GM23338 (cell line): Measurements from ENCODE around the gene DDX53. TPM values are rescaled to one million over a fixed set of nuclear protein-coding genes. Genes with fewer than 3 reads are reported as not detected.

Source experiments
- ATAC-seq: fragments of 200-7000 bp; cut with Tn5 transposase; 3 replicates; pipeline ENCODE4 v1.9.1; 2020
- DNase-seq: peaks from one replicate; pipeline ENCODE4 v3.0.0-alpha.2; 2015; ENCODE audit warnings: low spot score
- H2AFZ ChIP-seq: fragments of 200-600 bp; sonication (generic); 2 replicates; pipeline ENCODE4 v1.8.0; 2016; ENCODE audit warnings: antibody characterized with exemption, mild to moderate bottlenecking, moderate library complexity
- H3F3A ChIP-seq: fragments of 200-600 bp; sonication (generic); replicated peaks from 2 replicates; pipeline ENCODE4 v1.8.0; 2017; ENCODE audit warnings: antibody characterized with exemption, mixed run types, low read depth
- H3K27ac ChIP-seq: fragments of 200-600 bp; sonication (generic); 2 replicates; pipeline ENCODE4 v1.6.1; 2016; ENCODE audit warnings: low read depth
- H3K27me3 ChIP-seq: fragments of 200-600 bp; sonication (generic); 2 replicates; pipeline ENCODE4 v1.8.0; 2016; ENCODE audit warnings: mild to moderate bottlenecking, mixed run types, moderate library complexity; ENCODE audit not compliant: insufficient read depth
- H3K36me3 ChIP-seq: fragments of 200-600 bp; sonication (generic); 2 replicates; pipeline ENCODE4 v1.8.0; 2016; ENCODE audit warnings: mild to moderate bottlenecking; ENCODE audit not compliant: insufficient read depth
- H3K4me1 ChIP-seq: fragments of 200-600 bp; sonication (generic); 2 replicates; pipeline ENCODE4 v1.8.0; 2016; ENCODE audit warnings: mild to moderate bottlenecking, moderate library complexity; ENCODE audit not compliant: insufficient read depth
- H3K4me2 ChIP-seq: fragments of 200-600 bp; sonication (generic); 2 replicates; pipeline ENCODE4 v1.7.1; 2017; ENCODE audit warnings: mixed run types
- H3K4me3 ChIP-seq: fragments of 200-600 bp; sonication (generic); 2 replicates; pipeline ENCODE4 v1.6.1; 2016; ENCODE audit warnings: mixed run types
- H3K79me2 ChIP-seq: fragments of 200-600 bp; sonication (generic); replicated peaks from 2 replicates; pipeline ENCODE4 v1.8.0; 2017; ENCODE audit warnings: mild to moderate bottlenecking; ENCODE audit not compliant: insufficient read depth
- H3K9me2 ChIP-seq: fragments of 200-600 bp; sonication (generic); 2 replicates; pipeline ENCODE4 v1.8.0; 2017; ENCODE audit not compliant: insufficient read depth
- H4K20me1 ChIP-seq: fragments of 200-600 bp; sonication (generic); replicated peaks from 2 replicates; pipeline ENCODE4 v1.8.0; 2017; ENCODE audit warnings: mild to moderate bottlenecking; ENCODE audit not compliant: insufficient read depth
- H3K27ac Mint-ChIP-seq: 2 replicates; pipeline ENCODE4 v1.8.0; 2020; ENCODE audit warnings: inconsistent platforms, mild to moderate bottlenecking, moderate library complexity, mixed read lengths
- H3K27me3 Mint-ChIP-seq: 3 replicates; pipeline ENCODE4 v1.8.0; 2022; ENCODE audit warnings: low read depth, mild to moderate bottlenecking, moderate library complexity, mixed read lengths, inconsistent platforms; ENCODE audit not compliant: insufficient read depth, poor library complexity
- H3K36me3 Mint-ChIP-seq: 3 replicates; pipeline ENCODE4 v1.8.0; 2021; ENCODE audit warnings: low read depth, mild to moderate bottlenecking, inconsistent platforms, moderate library complexity, mixed read lengths
- H3K4me1 Mint-ChIP-seq: 3 replicates; pipeline ENCODE4 v1.8.0; 2020; ENCODE audit warnings: mild to moderate bottlenecking, inconsistent platforms, mixed read lengths
- H3K4me3 Mint-ChIP-seq: 3 replicates; pipeline ENCODE4 v1.8.0; 2021; ENCODE audit warnings: moderate library complexity, mild to moderate bottlenecking, inconsistent platforms, mixed read lengths
- H3K9me3 Mint-ChIP-seq: 3 replicates; pipeline ENCODE4 v1.8.0; 2020; ENCODE audit warnings: moderate library complexity, mild to moderate bottlenecking, inconsistent platforms, mixed read lengths
- EZH2phosphoT487 ChIP-seq: fragments of 200-600 bp; sonication (generic); IDR thresholded peaks from one replicate; pipeline ENCODE4 v1.8.1; 2018; ENCODE audit warnings: antibody characterized with exemption; ENCODE audit not compliant: unreplicated experiment
- JUNB ChIP-seq: IDR thresholded peaks from one replicate; pipeline ENCODE4 v1.6.1; 2016; ENCODE audit warnings: antibody characterized with exemption; ENCODE audit not compliant: unreplicated experiment
- NANOG ChIP-seq: IDR thresholded peaks from 2 replicates; pipeline ENCODE4 v1.6.1; 2016; ENCODE audit warnings: antibody characterized with exemption, borderline replicate concordance
- STAT1 ChIP-seq: IDR thresholded peaks from one replicate; pipeline ENCODE4 v1.6.1; 2016; ENCODE audit warnings: antibody characterized with exemption; ENCODE audit not compliant: unreplicated experiment
- ZNF331 ChIP-seq: fragments of 250-450 bp; sonication (Bioruptor Pico); IDR thresholded peaks from 2 replicates; pipeline ENCODE4 v1.5.0; 2020; ENCODE audit warnings: low read depth, mild to moderate bottlenecking, moderate library complexity
- polyA plus RNA-seq: library from polyadenylated mRNA; unstranded; fragments of >200 nt; fragmentation: Nextera tagmentation; extraction: Ambion mirVana; gene quantifications from 2 replicates; pipeline ENCODE4 v1.2.1, GENCODE V29; 2016
- total RNA-seq: library from RNA; depleted of rRNA; stranded (reverse); fragments of >200 nt; shearing (Covaris generic); gene quantifications from 2 replicates; pipeline ENCODE4 v1.2.3, GENCODE V29; 2014
- TF ChIP-seq, protein P1 (sequence below): fragments of 250-450 bp; sonication (Bioruptor Pico); IDR thresholded peaks from 2 replicates; pipeline ENCODE4 v1.5.0; 2020; ENCODE audit warnings: mild to moderate bottlenecking, moderate library complexity
- TF ChIP-seq, protein P2 (sequence below): IDR thresholded peaks from 2 replicates; pipeline ENCODE4 v1.6.1; 2016; ENCODE audit warnings: antibody characterized with exemption
- TF ChIP-seq, protein P3 (sequence below): IDR thresholded peaks from one replicate; pipeline ENCODE4 v1.6.1; 2018; ENCODE audit warnings: antibody characterized with exemption; ENCODE audit not compliant: unreplicated experiment
- TF ChIP-seq, protein P4 (sequence below), 2 experiments: fragments of 200-600 bp in 1 of 2; sonication (generic) in 1 of 2; conservative IDR thresholded peaks; 2 replicates each; pipeline versions ENCODE4 v1.5.1 to v1.6.1; 2016 to 2017; ENCODE audit warnings: antibody characterized with exemption in 2 of 2, low read depth in 2 of 2, mild to moderate bottlenecking in 2 of 2, moderate library complexity in 1 of 2

Gene DDX53
- total and polyA plus RNA-seq, 2 experiments from 2014 or later, result 0.05 TPM; not detected in 1

DNA sequence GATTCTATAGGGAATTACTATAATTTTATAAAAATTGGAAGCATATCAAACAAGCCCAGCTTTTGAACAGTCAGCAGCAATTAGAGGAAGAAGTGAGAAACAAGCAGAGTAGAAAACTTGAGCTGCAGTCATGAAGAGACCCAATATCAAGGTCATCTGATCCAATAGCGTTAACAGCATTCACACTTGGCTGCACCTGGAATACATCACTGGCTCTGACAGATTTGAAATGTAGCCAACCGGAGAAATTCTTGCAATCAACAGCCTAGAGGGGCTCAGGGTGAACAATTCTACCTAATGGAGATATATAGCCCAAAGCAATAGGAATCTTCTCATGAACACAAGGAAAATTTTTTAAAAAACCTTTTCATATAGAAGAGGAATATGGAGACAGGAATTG lies 13.6 kb downstream of the DDX53 start (continued):
- TF ChIP-seq, protein P1, sequence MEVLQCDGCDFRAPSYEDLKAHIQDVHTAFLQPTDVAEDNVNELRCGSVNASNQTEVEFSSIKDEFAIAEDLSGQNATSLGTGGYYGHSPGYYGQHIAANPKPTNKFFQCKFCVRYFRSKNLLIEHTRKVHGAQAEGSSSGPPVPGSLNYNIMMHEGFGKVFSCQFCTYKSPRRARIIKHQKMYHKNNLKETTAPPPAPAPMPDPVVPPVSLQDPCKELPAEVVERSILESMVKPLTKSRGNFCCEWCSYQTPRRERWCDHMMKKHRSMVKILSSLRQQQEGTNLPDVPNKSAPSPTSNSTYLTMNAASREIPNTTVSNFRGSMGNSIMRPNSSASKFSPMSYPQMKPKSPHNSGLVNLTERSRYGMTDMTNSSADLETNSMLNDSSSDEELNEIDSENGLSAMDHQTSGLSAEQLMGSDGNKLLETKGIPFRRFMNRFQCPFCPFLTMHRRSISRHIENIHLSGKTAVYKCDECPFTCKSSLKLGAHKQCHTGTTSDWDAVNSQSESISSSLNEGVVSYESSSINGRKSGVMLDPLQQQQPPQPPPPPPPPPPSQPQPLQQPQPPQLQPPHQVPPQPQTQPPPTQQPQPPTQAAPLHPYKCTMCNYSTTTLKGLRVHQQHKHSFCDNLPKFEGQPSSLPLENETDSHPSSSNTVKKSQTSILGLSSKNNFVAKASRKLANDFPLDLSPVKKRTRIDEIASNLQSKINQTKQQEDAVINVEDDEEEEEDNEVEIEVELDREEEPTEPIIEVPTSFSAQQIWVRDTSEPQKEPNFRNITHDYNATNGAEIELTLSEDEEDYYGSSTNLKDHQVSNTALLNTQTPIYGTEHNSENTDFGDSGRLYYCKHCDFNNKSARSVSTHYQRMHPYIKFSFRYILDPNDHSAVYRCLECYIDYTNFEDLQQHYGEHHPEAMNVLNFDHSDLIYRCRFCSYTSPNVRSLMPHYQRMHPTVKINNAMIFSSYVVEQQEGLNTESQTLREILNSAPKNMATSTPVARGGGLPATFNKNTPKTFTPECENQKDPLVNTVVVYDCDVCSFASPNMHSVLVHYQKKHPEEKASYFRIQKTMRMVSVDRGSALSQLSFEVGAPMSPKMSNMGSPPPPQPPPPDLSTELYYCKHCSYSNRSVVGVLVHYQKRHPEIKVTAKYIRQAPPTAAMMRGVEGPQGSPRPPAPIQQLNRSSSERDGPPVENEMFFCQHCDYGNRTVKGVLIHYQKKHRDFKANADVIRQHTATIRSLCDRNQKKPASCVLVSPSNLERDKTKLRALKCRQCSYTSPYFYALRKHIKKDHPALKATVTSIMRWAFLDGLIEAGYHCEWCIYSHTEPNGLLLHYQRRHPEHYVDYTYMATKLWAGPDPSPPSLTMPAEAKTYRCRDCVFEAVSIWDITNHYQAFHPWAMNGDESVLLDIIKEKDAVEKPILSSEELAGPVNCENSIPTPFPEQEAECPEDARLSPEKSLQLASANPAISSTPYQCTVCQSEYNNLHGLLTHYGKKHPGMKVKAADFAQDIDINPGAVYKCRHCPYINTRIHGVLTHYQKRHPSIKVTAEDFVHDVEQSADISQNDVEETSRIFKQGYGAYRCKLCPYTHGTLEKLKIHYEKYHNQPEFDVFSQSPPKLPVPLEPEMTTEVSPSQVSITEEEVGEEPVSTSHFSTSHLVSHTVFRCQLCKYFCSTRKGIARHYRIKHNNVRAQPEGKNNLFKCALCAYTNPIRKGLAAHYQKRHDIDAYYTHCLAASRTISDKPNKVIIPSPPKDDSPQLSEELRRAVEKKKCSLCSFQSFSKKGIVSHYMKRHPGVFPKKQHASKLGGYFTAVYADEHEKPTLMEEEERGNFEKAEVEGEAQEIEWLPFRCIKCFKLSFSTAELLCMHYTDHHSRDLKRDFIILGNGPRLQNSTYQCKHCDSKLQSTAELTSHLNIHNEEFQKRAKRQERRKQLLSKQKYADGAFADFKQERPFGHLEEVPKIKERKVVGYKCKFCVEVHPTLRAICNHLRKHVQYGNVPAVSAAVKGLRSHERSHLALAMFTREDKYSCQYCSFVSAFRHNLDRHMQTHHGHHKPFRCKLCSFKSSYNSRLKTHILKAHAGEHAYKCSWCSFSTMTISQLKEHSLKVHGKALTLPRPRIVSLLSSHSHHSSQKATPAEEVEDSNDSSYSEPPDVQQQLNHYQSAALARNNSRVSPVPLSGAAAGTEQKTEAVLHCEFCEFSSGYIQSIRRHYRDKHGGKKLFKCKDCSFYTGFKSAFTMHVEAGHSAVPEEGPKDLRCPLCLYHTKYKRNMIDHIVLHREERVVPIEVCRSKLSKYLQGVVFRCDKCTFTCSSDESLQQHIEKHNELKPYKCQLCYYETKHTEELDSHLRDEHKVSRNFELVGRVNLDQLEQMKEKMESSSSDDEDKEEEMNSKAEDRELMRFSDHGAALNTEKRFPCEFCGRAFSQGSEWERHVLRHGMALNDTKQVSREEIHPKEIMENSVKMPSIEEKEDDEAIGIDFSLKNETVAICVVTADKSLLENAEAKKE (CRISPR knock-in tag), result no peak
- no peak for TF ChIP-seq ZNF331
- TF ChIP-seq NANOG, result no peak
- TF ChIP-seq, protein P2, sequence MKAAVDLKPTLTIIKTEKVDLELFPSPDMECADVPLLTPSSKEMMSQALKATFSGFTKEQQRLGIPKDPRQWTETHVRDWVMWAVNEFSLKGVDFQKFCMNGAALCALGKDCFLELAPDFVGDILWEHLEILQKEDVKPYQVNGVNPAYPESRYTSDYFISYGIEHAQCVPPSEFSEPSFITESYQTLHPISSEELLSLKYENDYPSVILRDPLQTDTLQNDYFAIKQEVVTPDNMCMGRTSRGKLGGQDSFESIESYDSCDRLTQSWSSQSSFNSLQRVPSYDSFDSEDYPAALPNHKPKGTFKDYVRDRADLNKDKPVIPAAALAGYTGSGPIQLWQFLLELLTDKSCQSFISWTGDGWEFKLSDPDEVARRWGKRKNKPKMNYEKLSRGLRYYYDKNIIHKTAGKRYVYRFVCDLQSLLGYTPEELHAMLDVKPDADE, result no peak
- no peak for TF ChIP-seq STAT1

DNA sequence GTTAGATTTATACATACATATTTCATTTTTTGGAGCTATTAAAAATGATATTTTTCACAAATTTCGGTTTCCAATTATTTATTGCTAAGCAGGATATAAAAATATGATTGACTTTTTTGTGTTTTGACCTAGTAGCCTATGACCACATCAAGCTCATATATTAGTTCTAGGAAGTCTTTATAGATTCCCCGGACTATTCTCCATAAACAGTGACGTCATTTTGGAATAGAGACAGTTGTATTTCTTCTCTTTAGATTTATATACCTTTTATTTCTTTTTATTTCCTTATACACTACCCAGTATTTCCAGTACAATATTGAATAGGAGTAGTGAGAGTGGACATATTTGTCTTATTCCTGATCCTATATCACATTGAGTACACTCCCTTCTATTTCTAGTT lies 31.8 kb downstream of the DDX53 start:
- Mint-ChIP-seq H3K36me3 (no peaks in the 10 kb centered on the region), H3K4me3 (no peak overlapping the region), H3K27me3 (no peaks in the 10 kb centered on the region), H3K4me1 (no peaks in the 10 kb centered on the region), H3K27ac (no peak overlapping the region), H3K9me3 (no peaks in the 10 kb centered on the region)
- ATAC-seq (no peak), DNase-seq (no peak)
- Histone ChIP-seq H2AFZ (no peak overlapping the region), H3F3A (no peaks in the 10 kb centered on the region), H3K4me1 (no peaks in the 10 kb centered on the region), H4K20me1 (no peaks in the 10 kb centered on the region), H3K9me2 (no peaks in the 10 kb centered on the region), H3K4me2 (no peak overlapping the region), H3K4me3 (no peak overlapping the region), H3K79me2 (no peaks in the 10 kb centered on the region), H3K36me3 (no peaks in the 10 kb centered on the region), H3K27me3 (no peaks in the 10 kb centered on the region), H3K27ac (no peak overlapping the region)
- TF ChIP-seq, protein P3, sequence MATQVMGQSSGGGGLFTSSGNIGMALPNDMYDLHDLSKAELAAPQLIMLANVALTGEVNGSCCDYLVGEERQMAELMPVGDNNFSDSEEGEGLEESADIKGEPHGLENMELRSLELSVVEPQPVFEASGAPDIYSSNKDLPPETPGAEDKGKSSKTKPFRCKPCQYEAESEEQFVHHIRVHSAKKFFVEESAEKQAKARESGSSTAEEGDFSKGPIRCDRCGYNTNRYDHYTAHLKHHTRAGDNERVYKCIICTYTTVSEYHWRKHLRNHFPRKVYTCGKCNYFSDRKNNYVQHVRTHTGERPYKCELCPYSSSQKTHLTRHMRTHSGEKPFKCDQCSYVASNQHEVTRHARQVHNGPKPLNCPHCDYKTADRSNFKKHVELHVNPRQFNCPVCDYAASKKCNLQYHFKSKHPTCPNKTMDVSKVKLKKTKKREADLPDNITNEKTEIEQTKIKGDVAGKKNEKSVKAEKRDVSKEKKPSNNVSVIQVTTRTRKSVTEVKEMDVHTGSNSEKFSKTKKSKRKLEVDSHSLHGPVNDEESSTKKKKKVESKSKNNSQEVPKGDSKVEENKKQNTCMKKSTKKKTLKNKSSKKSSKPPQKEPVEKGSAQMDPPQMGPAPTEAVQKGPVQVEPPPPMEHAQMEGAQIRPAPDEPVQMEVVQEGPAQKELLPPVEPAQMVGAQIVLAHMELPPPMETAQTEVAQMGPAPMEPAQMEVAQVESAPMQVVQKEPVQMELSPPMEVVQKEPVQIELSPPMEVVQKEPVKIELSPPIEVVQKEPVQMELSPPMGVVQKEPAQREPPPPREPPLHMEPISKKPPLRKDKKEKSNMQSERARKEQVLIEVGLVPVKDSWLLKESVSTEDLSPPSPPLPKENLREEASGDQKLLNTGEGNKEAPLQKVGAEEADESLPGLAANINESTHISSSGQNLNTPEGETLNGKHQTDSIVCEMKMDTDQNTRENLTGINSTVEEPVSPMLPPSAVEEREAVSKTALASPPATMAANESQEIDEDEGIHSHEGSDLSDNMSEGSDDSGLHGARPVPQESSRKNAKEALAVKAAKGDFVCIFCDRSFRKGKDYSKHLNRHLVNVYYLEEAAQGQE, result no peak
- TF ChIP-seq EZH2phosphoT487, result no peak
- no peak for TF ChIP-seq JUNB
- no peak for TF ChIP-seq ZNF331
- TF ChIP-seq, protein P4, sequence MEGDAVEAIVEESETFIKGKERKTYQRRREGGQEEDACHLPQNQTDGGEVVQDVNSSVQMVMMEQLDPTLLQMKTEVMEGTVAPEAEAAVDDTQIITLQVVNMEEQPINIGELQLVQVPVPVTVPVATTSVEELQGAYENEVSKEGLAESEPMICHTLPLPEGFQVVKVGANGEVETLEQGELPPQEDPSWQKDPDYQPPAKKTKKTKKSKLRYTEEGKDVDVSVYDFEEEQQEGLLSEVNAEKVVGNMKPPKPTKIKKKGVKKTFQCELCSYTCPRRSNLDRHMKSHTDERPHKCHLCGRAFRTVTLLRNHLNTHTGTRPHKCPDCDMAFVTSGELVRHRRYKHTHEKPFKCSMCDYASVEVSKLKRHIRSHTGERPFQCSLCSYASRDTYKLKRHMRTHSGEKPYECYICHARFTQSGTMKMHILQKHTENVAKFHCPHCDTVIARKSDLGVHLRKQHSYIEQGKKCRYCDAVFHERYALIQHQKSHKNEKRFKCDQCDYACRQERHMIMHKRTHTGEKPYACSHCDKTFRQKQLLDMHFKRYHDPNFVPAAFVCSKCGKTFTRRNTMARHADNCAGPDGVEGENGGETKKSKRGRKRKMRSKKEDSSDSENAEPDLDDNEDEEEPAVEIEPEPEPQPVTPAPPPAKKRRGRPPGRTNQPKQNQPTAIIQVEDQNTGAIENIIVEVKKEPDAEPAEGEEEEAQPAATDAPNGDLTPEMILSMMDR (conservative IDR thresholded peaks at IDR 0.05; ENCODE audit: low read depth in 2 of 2), result no peak
- TF ChIP-seq, protein P2, result no peak
- TF ChIP-seq STAT1, result no peak
- TF ChIP-seq NANOG, result no peak
